ENCODE results near the gene PRICKLE3.
"Not testable (repeated sequence)": the region's sequence is repeated elsewhere in the genome, so short reads cannot be mapped to it uniquely, and the experiment has no call there.

Gene PRICKLE3

DNA sequence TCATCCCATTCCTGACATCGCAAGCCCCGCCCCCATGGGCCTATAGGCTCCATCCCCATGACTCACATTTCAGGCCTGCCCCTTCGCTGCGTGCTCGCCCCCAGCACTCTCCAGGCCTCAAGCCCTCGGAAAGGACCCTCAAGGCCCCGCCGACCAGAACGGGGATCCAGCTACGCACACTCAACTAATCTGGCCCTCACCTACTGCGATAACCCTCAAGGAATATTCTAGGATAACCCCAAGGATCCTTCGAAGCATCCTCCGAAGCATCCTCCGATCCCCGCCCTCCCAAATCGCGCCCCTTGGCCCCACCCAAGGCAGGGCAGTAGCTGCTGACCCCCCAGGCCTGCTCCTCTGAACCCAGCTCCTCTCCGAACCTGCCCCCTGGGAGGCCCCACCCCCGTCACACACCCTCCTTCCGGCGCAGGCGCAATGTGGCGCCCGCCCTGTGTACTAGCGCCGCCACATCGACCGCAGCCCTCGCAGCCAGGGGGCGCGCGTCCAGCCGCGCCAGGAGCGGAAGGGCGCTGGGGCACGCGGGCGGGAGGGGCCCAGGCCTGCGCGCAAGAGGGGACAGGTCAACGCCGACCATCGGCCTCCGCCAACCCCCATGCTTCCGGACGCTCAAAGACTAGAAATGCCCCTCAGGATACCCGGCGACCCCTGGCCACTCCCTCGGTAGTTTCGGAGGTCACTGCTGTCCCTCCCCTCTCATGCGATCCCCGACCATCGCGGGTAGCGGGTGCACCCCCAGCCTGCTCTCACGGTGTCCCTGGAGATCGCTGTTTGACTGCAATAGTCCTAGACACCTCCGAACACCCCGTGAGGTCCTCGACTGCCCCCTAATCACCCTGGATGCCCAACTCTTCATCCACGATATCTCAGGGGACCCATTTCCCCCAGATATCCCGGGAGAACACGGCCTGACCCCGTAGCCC, 30.0 kb downstream of the PRICKLE3 start:
- DNase-seq: peak; percentile 58

DNA sequence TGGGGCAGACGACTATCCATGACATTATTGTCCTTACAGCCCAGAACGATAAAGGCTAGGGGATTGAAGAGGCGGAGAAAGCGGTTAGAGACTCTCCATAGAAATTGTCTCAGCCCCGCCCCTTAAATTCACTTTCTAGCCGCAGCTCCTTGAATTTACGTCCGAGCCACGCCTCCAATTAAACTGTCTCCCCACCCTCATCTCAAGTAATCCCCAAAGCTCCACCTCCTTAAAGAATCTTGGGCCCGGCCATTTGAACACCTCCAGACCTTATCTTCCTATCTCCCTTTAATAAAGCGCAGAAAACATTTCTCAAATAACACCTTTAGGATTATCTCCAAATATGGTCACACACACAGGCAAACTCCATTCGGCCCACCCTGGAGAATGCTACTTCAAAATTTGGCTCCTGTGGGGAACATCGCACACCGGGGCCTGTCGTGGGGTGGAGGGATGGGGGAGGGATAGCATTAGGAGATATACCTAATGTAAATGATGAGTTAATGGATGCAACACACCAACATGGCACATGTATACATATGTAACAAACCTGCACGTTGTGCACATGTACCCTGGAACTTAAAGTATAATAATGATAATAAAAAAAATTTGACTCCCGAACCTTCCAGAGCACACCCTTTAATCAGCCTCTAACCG, 30.8 kb downstream of the PRICKLE3 start:
- DNase-seq: peak; percentile 2

DNA sequence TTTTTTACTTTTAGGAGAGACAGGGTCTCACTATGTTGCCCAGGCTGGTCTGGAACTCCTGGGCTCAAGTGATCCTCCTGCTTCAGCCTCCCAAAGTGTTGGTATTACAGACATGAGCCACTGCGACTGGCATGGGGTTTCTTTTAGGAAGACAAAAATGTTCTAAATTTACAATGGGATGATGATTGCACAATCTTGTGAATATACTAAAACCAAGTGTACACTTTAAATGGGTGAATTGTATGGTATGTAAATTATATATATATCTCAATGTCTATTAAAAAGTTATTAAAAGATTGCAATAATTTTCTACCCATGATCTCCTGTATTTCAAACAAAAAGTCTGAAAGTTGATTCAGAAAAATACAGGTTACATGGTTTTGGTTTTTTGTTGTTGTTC, 32.7 kb downstream of the PRICKLE3 start:
- no peak for DNase-seq

DNA sequence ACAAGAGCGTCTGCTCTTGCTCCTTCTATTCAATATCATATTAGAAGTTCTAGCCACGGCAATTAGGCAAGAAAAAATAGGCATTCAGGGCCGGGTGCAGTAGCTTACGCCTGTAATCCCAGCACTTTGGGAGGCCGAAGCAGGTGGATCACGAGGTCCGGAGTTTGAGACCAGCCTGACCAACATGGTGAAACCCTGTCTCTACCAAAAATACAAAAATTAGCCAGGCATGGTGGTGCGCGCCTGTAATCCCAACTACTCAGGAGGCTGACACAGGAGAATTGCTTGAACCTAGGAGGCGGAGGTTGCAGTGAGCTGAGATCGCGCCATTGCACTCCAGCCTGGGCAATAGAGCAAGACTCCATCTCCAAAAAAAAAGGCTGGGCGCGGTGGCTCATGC, 36.9 kb downstream of the PRICKLE3 start:
- not testable (repeated sequence) for DNase-seq

DNA sequence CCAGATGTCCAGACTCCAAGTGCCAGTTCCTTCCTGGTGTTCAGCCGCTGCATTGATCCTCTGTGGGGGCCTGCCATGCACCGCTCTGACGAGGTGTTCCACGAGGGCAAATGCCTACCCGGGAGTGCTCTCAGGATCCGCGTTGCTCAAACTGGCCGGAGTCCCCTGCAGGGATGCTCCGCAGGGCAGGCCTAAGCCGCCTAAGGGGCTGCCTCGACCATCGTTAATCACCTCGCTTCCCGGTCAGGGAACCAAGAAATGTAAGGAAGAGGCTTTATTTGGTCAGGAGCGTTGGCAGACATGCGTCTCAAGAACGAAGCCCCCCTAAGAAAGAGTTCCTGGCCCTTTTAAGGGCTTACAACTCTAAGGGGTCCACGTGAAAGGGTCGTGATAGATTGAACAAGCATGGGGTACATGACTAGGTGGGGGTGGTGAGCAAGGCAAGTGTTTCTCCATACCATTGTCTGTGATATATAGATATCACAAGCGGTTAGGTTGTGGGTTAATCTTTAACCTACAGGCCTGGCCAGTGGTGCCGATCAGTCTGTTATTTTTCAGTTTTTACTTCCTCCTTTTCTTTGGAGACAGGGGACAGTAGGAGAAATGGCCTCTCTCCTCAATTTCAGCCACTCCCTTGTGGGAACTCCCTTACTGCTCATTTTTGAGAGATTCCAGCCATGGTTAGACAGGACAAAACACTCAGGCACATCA, 37.6 kb downstream of the PRICKLE3 start:
- not testable (repeated sequence) for DNase-seq

DNA sequence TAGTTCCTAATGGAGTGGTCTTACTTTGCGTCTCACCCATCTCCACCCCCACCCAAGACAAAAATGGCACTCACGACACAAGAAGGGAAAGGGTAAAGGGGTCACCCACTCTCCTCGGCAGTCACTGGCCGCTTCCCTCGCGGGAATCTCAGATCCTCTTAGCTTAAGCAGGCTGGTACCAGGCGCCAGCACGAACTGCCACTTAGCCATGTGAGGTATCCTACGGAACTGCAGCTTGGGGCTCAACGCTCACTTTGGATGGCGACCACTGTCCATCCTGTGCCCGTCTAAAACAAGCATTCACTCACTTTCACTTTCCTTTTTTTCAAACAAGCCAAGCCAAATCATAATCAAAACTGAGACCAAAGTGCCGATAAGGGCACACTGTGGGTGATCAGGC, 38.2 kb downstream of the PRICKLE3 start:
- no peak for DNase-seq

DNA sequence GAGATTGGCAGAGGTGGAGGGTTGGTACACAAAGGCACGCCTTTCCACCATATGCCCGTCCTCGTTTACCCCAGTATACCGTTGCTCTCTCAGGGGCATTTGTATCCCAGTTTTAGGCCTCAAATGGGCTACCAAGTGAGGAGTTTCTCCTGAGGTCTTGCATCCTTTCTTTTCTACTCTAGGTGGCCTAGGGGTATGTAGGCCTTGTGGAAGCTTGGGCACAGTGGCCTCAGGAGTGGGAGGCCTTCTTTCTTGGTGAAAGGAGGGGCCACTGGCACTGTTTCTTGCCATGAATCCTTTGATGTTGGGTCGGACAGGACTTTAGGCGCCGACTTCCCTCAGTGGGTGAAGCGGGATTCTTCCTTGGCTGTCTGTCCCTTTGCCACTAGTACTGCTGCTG, 38.9 kb downstream of the PRICKLE3 start:
- no peak for DNase-seq

DNA sequence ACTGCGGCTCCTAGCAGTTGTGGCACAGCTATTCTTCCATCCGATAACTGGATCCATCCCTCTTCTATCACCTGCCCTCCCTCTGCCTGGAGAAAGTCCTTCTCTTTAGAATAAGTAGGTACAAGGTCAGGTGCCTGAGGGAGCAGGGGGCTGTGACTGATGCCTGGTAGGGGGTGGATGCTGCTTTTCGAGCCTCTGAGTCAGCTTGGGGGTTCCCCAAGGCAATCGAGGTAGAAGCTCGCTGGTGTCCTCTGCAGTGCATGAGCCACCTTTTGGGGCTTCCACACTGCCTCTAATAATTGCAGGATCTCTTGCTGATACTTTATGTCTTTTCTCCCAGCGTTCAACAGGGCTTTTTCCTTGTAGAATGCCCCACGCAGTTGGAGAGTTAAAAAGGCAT, 43.0 kb downstream of the PRICKLE3 start:
- DNase-seq: not testable (repeated sequence)

DNA sequence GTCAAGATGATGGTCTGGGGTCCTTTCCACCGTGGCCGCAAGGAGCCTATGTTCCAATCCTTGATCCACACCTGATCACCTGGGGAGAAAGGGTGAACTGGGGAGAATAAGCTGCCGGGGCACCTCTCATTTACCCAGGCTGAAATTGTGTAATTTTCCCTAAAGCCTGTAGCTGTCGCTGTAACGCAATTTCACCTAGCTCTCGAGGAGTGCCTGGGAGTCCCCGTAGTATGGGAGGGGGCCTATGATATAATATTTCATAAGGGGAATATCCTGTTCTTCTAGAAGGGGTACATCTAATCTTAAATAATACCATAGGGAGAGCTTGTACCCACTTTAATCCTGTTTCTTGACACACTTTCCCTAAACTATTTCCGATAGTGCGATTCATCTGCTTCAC, 43.9 kb downstream of the PRICKLE3 start:
- DNase-seq: not testable (repeated sequence)

DNA sequence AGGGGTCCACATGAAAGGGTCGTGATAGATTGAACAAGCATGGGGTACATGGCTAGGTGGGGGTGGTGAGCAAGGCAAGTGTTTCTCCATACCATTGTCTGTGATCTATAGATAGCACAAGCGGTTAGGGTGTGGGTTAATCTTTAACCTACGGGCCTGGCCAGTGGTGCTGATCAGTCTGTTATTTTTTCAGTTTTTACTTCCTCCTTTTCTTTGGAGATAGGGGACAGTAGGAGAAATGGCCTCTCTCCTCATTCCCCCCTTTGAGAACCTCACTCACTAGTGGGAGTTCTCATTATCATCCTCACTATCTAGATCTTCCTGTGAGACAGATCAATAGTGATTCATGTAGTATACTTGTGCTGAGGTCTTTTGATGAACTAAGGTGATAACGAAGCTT, 46.5 kb downstream of the PRICKLE3 start:
- DNase-seq: no peak

DNA sequence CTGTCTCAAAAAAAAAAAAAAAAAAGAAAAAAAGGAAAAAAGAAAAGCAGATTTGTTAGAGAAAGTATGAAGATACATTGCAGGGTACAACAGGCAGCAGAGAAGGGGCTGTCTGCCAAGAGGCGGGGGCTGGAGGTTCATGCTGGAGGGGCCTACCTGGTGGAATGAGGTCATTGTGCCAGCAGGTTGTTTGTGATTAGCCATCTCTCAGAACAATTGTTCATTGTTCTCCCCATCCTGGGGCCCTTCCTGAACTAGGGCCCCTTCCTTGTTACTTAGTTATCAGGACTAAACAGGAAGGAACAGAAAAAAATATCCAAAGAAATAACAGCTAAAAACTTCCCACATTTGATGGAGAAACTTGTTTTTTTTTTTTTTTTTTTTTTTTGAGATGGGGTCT, 48.7 kb downstream of the PRICKLE3 start:
- DNase-seq: no peak

DNA sequence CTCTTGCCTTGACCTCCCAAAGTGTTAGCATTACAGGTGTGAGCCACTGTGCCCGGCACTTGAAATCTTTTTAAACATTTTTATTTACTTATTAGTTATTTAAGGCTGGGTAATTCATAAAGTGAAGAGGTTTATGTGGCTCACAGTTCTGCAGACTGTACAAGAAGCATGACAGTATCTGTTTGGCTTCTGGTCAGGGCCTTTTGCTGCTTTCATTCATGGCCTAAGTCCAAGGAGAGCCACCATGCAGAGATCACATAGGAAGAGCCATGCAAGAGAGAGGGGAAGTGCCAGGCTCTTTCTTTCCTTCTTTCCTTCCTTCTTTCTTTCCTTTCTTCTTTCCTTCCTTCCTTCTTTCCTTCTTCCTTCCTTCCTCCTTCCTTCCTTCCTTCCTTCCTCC, 52.4 kb downstream of the PRICKLE3 start:
- no peak for DNase-seq

DNA sequence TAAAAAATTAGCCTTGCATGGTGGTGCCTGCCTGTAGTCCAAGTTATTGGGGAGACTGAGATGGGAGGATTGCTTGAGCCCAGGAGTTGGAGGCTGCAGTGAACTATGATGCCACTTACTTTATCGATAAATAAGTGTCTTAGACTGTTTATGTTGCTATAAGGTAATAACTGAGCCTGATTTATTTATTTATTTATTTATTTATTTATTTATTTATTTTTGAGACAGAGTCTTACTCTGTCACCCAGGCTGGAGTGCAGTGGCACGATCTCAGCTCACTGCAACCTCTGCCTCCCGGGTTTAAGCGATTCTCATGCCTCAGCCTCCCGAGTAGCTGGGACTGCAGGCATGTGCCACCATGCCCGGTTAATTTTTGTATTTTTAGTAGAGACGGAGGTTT, 53.9 kb downstream of the PRICKLE3 start:
- not testable (repeated sequence) for DNase-seq

DNA sequence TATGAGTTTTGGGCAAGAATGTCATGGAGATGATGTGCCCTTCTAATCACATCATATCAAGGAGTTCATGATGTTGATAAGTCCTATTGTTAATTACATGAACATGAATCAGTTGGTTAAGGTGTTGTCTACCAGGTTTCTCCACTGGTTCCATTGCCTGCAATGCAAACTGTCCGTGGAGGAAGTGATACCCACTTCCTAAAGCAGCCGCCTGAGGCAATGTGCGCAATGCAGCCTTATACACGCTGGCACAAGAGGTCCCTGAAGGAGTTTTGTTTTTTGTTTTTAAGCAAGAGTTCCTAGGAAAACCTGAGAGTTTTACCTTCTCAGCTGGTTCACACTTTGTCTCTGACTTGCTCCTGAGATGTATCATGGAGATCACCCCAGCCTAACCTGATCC, 56.7 kb downstream of the PRICKLE3 start:
- DNase-seq: no peak

DNA sequence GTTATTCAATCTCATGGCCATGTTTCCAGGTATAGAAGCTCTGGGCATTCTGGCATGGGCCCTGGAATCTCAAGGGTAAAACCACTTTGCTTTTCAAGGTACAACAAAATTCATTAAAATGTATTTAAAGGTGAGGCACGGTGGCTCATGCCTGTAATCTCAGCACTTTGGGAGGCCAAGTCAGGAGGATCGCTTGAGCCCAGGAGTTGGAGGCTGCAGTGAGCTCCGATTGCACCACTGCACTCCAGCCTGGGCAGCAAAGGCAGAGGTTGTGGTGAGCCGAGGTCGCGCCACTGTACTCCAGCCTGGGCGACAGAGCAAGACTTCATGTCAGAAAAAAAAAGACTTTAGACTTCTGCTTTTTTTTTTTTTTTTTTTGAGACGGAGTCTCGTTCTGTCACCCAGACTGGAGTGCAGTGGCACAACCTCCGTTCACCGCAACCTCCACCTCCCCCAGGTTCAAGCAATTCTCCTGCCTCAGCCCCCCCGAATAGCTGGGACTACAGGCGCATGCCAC, 58.4 kb downstream of the PRICKLE3 start:
- DNase-seq: not testable (repeated sequence)
